Liver (tissue), 9 donors: Measurements from ENCODE around the gene LSM10. TPM values are rescaled to one million over a fixed set of nuclear protein-coding genes. Genes with fewer than 3 reads are reported as not detected.

Source experiments
- DNase-seq: peaks from one replicate; pipeline ENCODE4 v3.0.0-alpha.2; 2017; ENCODE audit warnings: low spot score
- H3K27ac ChIP-seq, 2 donors: one replicate each; pipeline ENCODE4 v1.7.0; 2013; ENCODE audit warnings: inconsistent platforms in 2 of 2, low read length in 2 of 2, control low read depth in 1 of 2, low read depth in 1 of 2, mild to moderate bottlenecking in 1 of 2
- H3K27me3 ChIP-seq, 4 donors: one replicate each; pipeline versions ENCODE4 v1.6.1 to v1.7.0; 2013; ENCODE audit warnings: low read length in 3 of 4, inconsistent platforms in 1 of 4, mild to moderate bottlenecking in 1 of 4, moderate library complexity in 1 of 4; ENCODE audit not compliant: control insufficient read depth in 4 of 4, insufficient read depth in 4 of 4
- H3K36me3 ChIP-seq, 4 donors: one replicate each; pipeline versions ENCODE4 v1.6.1 to v1.7.0; 2013; ENCODE audit warnings: low read length in 3 of 4, mild to moderate bottlenecking in 3 of 4, low read depth in 1 of 4, moderate library complexity in 1 of 4; ENCODE audit not compliant: control insufficient read depth in 4 of 4, insufficient read depth in 3 of 4
- H3K4me1 ChIP-seq, 4 donors: one replicate each; pipeline versions ENCODE4 v1.6.1 to v1.7.0; 2013; ENCODE audit warnings: low read length in 3 of 4, mild to moderate bottlenecking in 3 of 4, moderate library complexity in 1 of 4; ENCODE audit not compliant: control insufficient read depth in 4 of 4, insufficient read depth in 4 of 4
- H3K4me3 ChIP-seq, 3 donors: one replicate each; pipeline versions ENCODE4 v1.6.1 to v1.7.0; 2013; ENCODE audit warnings: low read length in 3 of 3, control low read depth in 1 of 3, low read depth in 1 of 3, mild to moderate bottlenecking in 1 of 3
- H3K9ac ChIP-seq, 2 donors: one replicate each; pipeline ENCODE4 v1.7.0; 2013; ENCODE audit warnings: low read length in 2 of 2, mild to moderate bottlenecking in 2 of 2, moderate library complexity in 2 of 2, control low read depth in 1 of 2, low read depth in 1 of 2
- H3K9me3 ChIP-seq, 4 donors: one replicate each; pipeline versions ENCODE4 v1.6.1 to v1.7.0; 2013; ENCODE audit warnings: low read length in 3 of 4; ENCODE audit not compliant: control insufficient read depth in 4 of 4
- ATF3 ChIP-seq: IDR thresholded peaks from 2 replicates; pipeline ENCODE4 v1.6.1; 2016; ENCODE audit warnings: antibody characterized with exemption
- CTCF ChIP-seq: fragments of 150-350 bp; IDR thresholded peaks from 2 replicates; pipeline ENCODE4 v1.5.1; 2017; ENCODE audit warnings: improper control_type of control experiment, low read depth, low read length; ENCODE audit not compliant: missing input control
- EGR1 ChIP-seq, 2 donors: IDR thresholded peaks; 2 replicates each; pipeline ENCODE4 v1.6.1; 2016 to 2018; ENCODE audit warnings: antibody characterized with exemption in 2 of 2, low read depth in 2 of 2
- FOXA1 ChIP-seq: IDR thresholded peaks from 2 replicates; pipeline ENCODE4 v1.6.1; 2016; ENCODE audit warnings: antibody characterized with exemption
- FOXA2 ChIP-seq: IDR thresholded peaks from 2 replicates; pipeline ENCODE4 v1.6.1; 2016; ENCODE audit warnings: antibody characterized with exemption
- GABPA ChIP-seq, 2 donors: IDR thresholded peaks in 1 of 2; conservative IDR thresholded peaks in 1 of 2; 2 replicates each; pipeline ENCODE4 v1.6.1; 2016; ENCODE audit warnings: antibody characterized with exemption in 2 of 2, mild to moderate bottlenecking in 1 of 2, moderate library complexity in 1 of 2
- HNF4A ChIP-seq, 2 donors: conservative IDR thresholded peaks; 2 replicates each; pipeline ENCODE4 v1.6.1; 2016; ENCODE audit warnings: antibody characterized with exemption in 2 of 2, mild to moderate bottlenecking in 2 of 2
- HNF4G ChIP-seq: IDR thresholded peaks from 2 replicates; pipeline ENCODE4 v1.6.1; 2016; ENCODE audit warnings: antibody characterized with exemption
- JUND ChIP-seq, 2 donors: IDR thresholded peaks; 2 replicates each; pipeline ENCODE4 v1.6.1; 2016; ENCODE audit warnings: antibody characterized with exemption in 2 of 2
- MAX ChIP-seq: IDR thresholded peaks from 2 replicates; pipeline ENCODE4 v1.6.1; 2016; ENCODE audit warnings: antibody characterized with exemption
- NR2F2 ChIP-seq: IDR thresholded peaks from 2 replicates; pipeline ENCODE4 v1.6.1; 2016; ENCODE audit warnings: antibody characterized with exemption
- RAD21 ChIP-seq, 2 donors: IDR thresholded peaks; 2 replicates each; pipeline ENCODE4 v1.6.1; 2016; ENCODE audit warnings: antibody characterized with exemption in 2 of 2, mild to moderate bottlenecking in 2 of 2
- REST ChIP-seq: IDR thresholded peaks from 2 replicates; pipeline ENCODE4 v1.6.1; 2016; ENCODE audit warnings: antibody characterized with exemption, mild to moderate bottlenecking
- RXRA ChIP-seq, 2 donors: IDR thresholded peaks; 2 replicates each; pipeline ENCODE4 v1.6.1; 2017 to 2018; ENCODE audit warnings: antibody characterized with exemption in 2 of 2, mild to moderate bottlenecking in 1 of 2
- SP1 ChIP-seq: IDR thresholded peaks from 2 replicates; pipeline ENCODE4 v1.6.1; 2018; ENCODE audit warnings: antibody characterized with exemption, mild to moderate bottlenecking
- TAF1 ChIP-seq: conservative IDR thresholded peaks from 2 replicates; pipeline ENCODE4 v1.6.1; 2016; ENCODE audit warnings: antibody characterized with exemption, mild to moderate bottlenecking
- YY1 ChIP-seq: IDR thresholded peaks from 2 replicates; pipeline ENCODE4 v1.6.1; 2016; ENCODE audit warnings: antibody characterized with exemption, mild to moderate bottlenecking
- ZBTB33 ChIP-seq: IDR thresholded peaks from 2 replicates; pipeline ENCODE4 v1.6.1; 2016; ENCODE audit warnings: antibody characterized with exemption
- WGBS: extraction: QIAGEN DNeasy Blood & Tissue Kit; methylation state at CpG from one replicate; pipeline ENCODE4 v1.1.7; 2013; 5-methylcytosine and 5-hydroxymethylcytosine counted together
- polyA plus RNA-seq, 2 donors: library from polyadenylated mRNA; stranded (reverse) in 1 of 2; unstranded in 1 of 2; fragments of 200-250 nt in 1 of 2; fragments of >200 nt in 1 of 2; fragmentation: Nextera tagmentation in 1 of 2; extraction: Ambion mirVana in 1 of 2; gene quantifications; one replicate each; pipeline versions ENCODE4 v1.2.1 to v1.2.3, GENCODE V29; 2013 to 2015
- total RNA-seq, 2 donors: library from RNA; depleted of rRNA; stranded (reverse); fragments of >200 nt; gene quantifications; one replicate each; pipeline ENCODE4 v1.2.3, GENCODE V29; 2014
- donor health status: healthy.
- donor health status: healthy.
- donor health status: healthy.
- donor health status: healthy.
- donor health status: healthy.

LSM10 gene
- total and polyA plus RNA-seq, 4 donors = 6.2 to 45.2 (median 24.1) TPM

GRCh38 chr1:36380782-36381181, 16.9 kb downstream of the LSM10 start:
- Histone ChIP-seq H3K9me3 (no peaks in the 10 kb centered on the region), H3K27ac (peak overlapping the region; percentile 74 to 77), H3K4me3 (no peak overlapping the region), H3K4me1 (peaks cover 12 to 56% (median 46%) of the 10 kb centered on the region in 4 donors), H3K36me3 (peaks cover 0 to 3% (median 1%) of the 10 kb centered on the region in 4 donors), H3K27me3 (no peaks in the 10 kb centered on the region), H3K9ac (no peak overlapping the region)
- TF ChIP-seq JUND (IDR thresholded peaks at IDR 0.05) (no peak), RAD21 (IDR thresholded peaks at IDR 0.05) (no peak), SP1 (no peak), FOXA1 (no peak), TAF1 (no peak), ATF3 (no peak), EGR1 (IDR thresholded peaks at IDR 0.05; ENCODE audit: low read depth in 2 of 2) (no peak), NR2F2 (no peak), FOXA2 (no peak), CTCF (no peak), REST (no peak), YY1 (no peak), GABPA (IDR thresholded peaks at IDR 0.05 in 1 of 2, conservative IDR thresholded peaks at IDR 0.05 in 1 of 2) (no peak), ZBTB33 (no peak), HNF4A (conservative IDR thresholded peaks at IDR 0.05) (no peak), HNF4G (no peak)
- 76% methylated on average over 3 of the region's 3 CpGs for WGBS
- DNase-seq = no peak

GRCh38 chr1:36380143-36380619, 17.5 kb downstream of the LSM10 start:
- peak overlapping the region; percentile 34 to 50 for H3K9ac ChIP-seq
- WGBS = 22% methylated on average over 5 of the region's 5 CpGs
- no peak overlapping the region for H3K4me3 ChIP-seq
- peaks cover 15 to 56% (median 47%) of the 10 kb centered on the region in 4 donors for H3K4me1 ChIP-seq
- H3K36me3 ChIP-seq = peaks cover 0 to 3% (median 1%) of the 10 kb centered on the region in 4 donors
- H3K27me3 ChIP-seq = no peaks in the 10 kb centered on the region
- no peaks in the 10 kb centered on the region for H3K9me3 ChIP-seq
- peak overlapping the region; percentile 74 to 77 for H3K27ac ChIP-seq
- DNase-seq = no peak
- TF ChIP-seq FOXA1 (no peak), REST (no peak), YY1 (no peak), RXRA (IDR thresholded peaks at IDR 0.05) (peak; percentile 58 to 68), GABPA (IDR thresholded peaks at IDR 0.05 in 1 of 2, conservative IDR thresholded peaks at IDR 0.05 in 1 of 2) (no peak), CTCF (no peak), RAD21 (IDR thresholded peaks at IDR 0.05) (no peak), MAX (no peak), JUND (IDR thresholded peaks at IDR 0.05) (peak in 1 of 2 donors; percentile 34), SP1 (peak; percentile 69), TAF1 (no peak), NR2F2 (peak; percentile 41)
